Tibial nerve (tissue), 4 donors: Measurements from ENCODE around the gene WNT7A.

Experiments used
- CTCF ChIP-seq, 5 experiments: fragments of 200-600 bp in 3 of 5; fragments of 450-650 bp in 2 of 5; sonication (generic) in 3 of 5; IDR thresholded peaks; one replicate each; pipeline ENCODE4 v1.5.1; 2016 to 2019; ENCODE audit warnings: antibody characterized with exemption in 5 of 5, mild to moderate bottlenecking in 3 of 5, moderate library complexity in 2 of 5
- EP300 ChIP-seq, 2 donors: sonication (generic); formaldehyde crosslinking; IDR thresholded peaks; one replicate each; pipeline ENCODE4 v1.6.1; 2017; ENCODE audit warnings: antibody characterized with exemption in 2 of 2, mild to moderate bottlenecking in 1 of 2

GRCh38 chr3:13885704-13886010 lies 5.8 kb upstream of the WNT7A start:
- TF ChIP-seq CTCF (IDR thresholded peaks at IDR 0.05) (no peak), EP300 (IDR thresholded peaks at IDR 0.05) (no peak)
